Fibroblast of skin of back (primary cell): ENCODE data around the gene DOCK3.
A peak's percentile ranks its signal among the peaks of the same experiment; 100 is the strongest.
"Not testable (repeated sequence)": the region's sequence is repeated elsewhere in the genome, so short reads cannot be mapped to it uniquely, and the experiment has no call there.

ENCODE experiments used
- DNase-seq: peaks from one replicate; pipeline ENCODE4 v3.0.0-alpha.2; 2013

Gene DOCK3

GRCh38 chr3:50806031-50806430 is 131.3 kb downstream of the DOCK3 start:
- no peak for DNase-seq

DNA sequence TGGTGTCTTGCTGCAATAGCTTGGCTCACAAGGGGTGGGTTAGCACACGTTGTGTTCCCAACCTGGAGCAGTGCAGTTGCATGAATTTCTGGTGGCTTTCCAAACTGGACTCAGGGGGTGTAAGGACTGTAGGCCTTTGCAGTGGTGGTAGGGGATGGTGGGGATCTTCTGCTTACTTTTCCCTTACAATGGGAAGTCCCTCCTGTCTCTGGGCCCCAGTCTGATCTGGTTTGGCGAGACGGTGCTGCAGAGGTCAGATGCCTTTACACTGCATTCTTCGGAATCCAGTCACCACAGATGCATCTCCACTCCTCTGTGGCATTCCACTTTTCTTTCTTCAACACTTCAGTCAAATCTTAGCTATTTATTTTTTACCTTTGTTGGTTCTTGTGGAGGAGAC is 132.1 kb downstream of the DOCK3 start:
- DNase-seq = no peak

GRCh38 chr3:50807266-50807665 is 132.5 kb downstream of the DOCK3 start:
- DNase-seq = no peak

GRCh38 chr3:50811893-50812292 is 137.2 kb downstream of the DOCK3 start:
- DNase-seq = no peak

DNA sequence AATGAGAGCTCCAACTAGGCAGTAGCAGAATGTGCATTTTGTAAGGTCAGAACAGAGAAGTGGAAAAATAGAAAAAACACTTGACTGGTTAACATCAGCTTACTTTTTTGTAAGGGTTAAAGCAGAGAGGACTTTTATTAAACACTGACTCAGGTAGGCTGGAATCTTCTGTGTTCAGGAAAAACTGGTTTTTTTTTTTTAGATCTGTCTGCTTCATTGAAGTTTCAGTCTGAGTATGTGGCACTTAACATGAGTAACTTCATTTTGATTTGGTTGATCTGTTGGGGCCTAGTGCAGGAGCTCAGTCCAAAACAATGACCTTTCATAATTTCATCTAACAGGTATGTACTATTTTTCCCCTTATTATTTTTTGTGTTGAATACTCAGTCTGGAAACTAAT is 141.1 kb downstream of the DOCK3 start:
- DNase-seq = no peak

- DNase-seq = no peak
Observed at GRCh38 chr3:50816894-50817293, 142.2 kb downstream of the DOCK3 start.

- no peak for DNase-seq
Observed at GRCh38 chr3:50817756-50818529, 143.2 kb downstream of the DOCK3 start.

DNA sequence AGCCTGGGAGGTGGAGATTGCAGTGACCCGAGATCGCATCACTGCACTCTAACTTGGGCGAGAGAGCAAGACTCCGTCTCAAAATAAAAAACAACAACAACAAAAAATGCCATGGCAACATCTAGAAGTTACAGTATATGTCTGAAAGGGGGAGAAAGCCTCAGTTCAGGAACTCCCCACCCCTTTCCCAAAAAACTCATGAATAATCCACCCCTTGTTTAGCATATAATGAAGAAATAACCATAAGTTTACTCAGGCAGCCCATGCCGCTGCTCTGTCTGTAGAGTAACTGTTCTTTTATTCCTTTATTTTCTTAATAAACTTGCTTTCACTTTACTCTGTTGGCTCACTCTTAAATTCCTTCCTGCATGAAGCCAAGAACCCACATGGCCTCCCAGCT is 145.2 kb downstream of the DOCK3 start:
- no peak for DNase-seq

DNA sequence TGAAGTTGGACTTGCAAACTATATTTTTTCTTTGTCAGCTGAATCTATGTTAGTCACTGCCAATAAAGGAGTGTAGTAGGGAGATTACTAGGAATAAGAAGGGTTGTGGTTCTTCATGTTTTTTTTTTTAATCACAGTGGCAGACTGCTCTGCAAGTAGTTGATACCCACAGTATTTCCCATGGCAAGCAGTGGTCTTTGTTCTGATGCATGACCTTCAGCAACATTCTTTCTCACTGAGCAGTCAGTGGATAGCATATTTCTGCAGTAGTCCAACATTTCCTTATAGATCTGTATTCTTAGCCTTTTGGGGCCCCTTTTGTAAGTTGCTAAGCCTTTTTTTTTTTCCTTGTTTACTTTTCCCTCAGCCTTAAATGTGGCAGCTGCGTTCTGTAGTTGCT is 151.1 kb downstream of the DOCK3 start:
- DNase-seq = peak; percentile 4

DNA sequence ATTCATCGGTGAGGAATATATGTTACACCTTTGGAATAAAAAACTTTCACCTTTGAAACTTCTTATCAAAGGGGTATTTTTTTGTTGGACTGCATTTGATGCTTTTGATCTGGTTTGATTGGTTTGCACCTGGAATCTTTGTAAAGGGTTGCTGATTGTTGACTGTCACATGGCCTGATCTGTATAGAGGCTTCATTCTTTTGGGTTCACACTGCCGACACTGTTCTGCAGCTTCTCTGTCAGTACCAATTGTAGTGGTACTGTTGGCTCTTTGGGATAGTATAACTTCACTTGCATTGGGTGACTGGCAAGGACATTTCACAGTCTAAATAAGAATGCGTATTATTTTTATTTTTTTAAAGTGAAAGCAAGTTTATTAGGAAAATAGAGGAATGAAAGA is 155.7 kb downstream of the DOCK3 start:
- DNase-seq = no peak

- not testable (repeated sequence) for DNase-seq
Observed at GRCh38 chr3:50831009-50831408, 156.3 kb downstream of the DOCK3 start.

DNA sequence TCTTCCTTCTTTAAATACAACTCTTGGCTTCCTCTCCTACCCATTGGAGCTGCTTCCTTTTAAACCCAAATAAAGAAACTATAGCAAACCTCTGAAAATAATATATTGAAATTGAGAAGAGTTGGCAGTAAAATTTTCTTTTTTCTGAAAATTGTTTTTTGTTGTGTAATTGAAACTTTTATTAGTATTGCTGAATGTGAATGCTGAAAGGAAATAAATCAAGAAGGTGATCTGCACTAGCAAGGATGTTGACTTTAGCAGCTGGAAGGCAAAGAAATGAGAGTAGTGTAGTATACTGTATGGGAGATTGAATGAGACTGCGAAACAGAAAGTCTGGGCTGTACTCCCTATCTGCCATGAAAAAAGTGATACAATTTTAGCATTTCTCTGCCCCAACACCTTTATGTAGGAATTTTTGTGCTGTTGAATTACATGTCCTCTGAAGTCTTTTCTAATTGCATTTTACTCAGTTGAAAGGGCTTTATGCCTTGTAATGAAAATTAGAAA is 166.3 kb downstream of the DOCK3 start:
- no peak for DNase-seq

GRCh38 chr3:50848308-50848707 is 173.6 kb downstream of the DOCK3 start:
- no peak for DNase-seq

- no peak for DNase-seq
Observed at GRCh38 chr3:50850639-50851511, 176.1 kb downstream of the DOCK3 start.

GRCh38 chr3:50853936-50854335 is 179.2 kb downstream of the DOCK3 start:
- no peak for DNase-seq

DNA sequence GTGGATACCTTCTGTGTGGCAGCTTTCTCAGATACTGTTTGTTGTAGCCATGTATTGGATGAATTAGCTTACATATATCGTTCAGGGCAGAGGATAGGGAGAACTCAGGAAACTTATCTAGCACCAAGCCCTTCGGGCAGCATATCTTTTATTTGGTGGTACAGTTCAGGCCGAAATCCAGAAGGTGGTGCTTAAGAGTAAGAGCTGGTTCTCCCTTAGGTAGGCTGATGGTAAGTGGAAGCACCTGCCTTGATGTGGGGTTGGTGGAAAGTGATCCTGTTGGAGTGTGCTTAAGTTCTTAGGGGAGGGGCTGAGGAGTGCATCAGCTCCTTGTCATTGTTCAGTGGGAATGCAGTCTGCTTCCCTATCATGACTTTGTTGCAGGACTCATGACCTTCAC is 187.5 kb downstream of the DOCK3 start:
- no peak for DNase-seq

GRCh38 chr3:50873376-50874157 is 198.8 kb downstream of the DOCK3 start:
- DNase-seq = no peak

DNA sequence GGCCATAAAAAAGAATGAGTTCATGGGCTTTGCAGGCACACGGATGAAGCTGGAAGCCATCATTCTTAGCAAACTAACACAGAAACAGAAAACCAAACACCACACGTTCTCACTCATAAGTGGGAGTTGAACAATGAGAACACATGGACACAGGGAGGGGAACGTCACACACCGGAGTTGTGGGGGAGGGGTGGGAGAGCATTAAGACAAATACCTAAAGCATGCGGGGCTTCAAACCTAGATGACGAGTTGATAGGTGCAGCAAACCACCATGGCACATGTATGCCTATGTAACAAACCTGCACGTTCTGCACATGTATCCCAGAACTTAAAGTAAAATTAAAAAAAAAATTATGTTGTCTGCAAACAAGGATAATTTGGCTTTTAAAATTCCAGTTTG is 200.1 kb downstream of the DOCK3 start:
- DNase-seq = not testable (repeated sequence)

DNA sequence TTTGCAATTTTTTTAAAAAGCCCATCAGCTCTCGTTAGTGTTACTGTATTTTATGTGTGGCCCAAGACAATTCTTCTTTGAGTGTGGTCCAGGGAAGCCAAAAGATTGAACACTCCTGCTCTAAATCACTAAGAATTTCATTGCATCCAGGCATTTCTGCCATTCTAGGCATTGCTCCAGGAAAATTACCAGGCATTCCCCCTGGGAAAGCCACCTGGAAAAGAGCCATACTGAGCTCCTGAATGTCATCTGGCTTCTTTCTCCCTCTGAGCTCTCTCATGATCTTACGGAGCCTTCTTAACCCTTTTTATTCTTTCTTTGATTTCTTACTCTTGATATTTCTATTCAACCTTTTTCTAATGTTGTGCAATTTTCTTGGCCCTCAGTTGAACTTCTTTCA is 202.2 kb downstream of the DOCK3 start:
- DNase-seq = no peak

DNA sequence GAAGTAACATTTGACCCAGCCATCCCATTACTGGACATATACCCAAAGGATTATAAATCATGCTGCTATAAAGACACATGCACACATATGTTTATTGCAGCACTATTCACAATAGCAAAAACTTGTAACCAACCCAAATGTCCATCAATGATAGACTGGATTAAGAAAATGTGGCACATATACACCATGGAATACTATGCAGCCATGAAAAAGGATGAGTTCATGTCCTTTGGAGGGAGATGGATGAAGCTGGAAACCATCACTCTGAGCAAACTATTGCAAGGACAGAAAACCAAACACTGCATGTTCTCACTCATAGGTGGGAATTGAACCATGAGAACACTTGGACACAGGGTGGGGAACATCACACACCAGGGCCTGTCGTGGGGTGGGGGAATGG is 208.0 kb downstream of the DOCK3 start:
- not testable (repeated sequence) for DNase-seq

GRCh38 chr3:50883755-50884154 is 209.0 kb downstream of the DOCK3 start:
- DNase-seq = no peak

- DNase-seq = no peak
Observed at GRCh38 chr3:50885070-50885850, 210.5 kb downstream of the DOCK3 start.
